HEK293 (cell line): ENCODE measurements around the gene ANKRD52.

Experiments used
- EGR2 ChIP-seq: fragments of 450-650 bp; formaldehyde crosslinking; IDR thresholded peaks from 2 replicates; pipeline ENCODE4 v1.5.1; 2016; ENCODE audit warnings: low read depth, missing biosample characterization, missing genetic modification characterization
- FEZF1 ChIP-seq: fragments of 450-650 bp; formaldehyde crosslinking; IDR thresholded peaks from 2 replicates; pipeline ENCODE4 v1.5.1; 2016; ENCODE audit warnings: missing biosample characterization, missing genetic modification characterization
- GFI1B ChIP-seq: fragments of 450-650 bp; formaldehyde crosslinking; IDR thresholded peaks from 2 replicates; pipeline ENCODE4 v1.5.1; 2016; ENCODE audit warnings: missing biosample characterization, missing genetic modification characterization
- GLI2 ChIP-seq: fragments of 450-650 bp; formaldehyde crosslinking; IDR thresholded peaks from 2 replicates; pipeline ENCODE4; 2017; ENCODE audit warnings: missing biosample characterization, missing genetic modification characterization, low read depth, borderline replicate concordance
- GLI4 ChIP-seq: fragments of 450-650 bp; formaldehyde crosslinking; IDR thresholded peaks from 2 replicates; pipeline ENCODE4 v1.5.1; 2016; ENCODE audit warnings: missing biosample characterization, missing genetic modification characterization
- GLIS2 ChIP-seq: fragments of 450-650 bp; formaldehyde crosslinking; IDR thresholded peaks from 2 replicates; pipeline ENCODE4 v1.5.1; 2016; ENCODE audit warnings: missing biosample characterization, missing genetic modification characterization
- HOXC10 ChIP-seq: sonication (generic); formaldehyde crosslinking; IDR thresholded peaks from 2 replicates; pipeline ENCODE4 v1.8.1; 2023; ENCODE audit warnings: mild to moderate bottlenecking, missing genetic modification reagents
- KLF10 ChIP-seq: fragments of 450-650 bp; IDR thresholded peaks from 2 replicates; pipeline ENCODE4 v1.5.1; 2018; ENCODE audit warnings: missing biosample characterization, mild to moderate bottlenecking, missing genetic modification characterization
- KLF7 ChIP-seq: fragments of 450-650 bp; formaldehyde crosslinking; IDR thresholded peaks from 2 replicates; pipeline ENCODE4 v1.5.1; 2016; ENCODE audit warnings: missing biosample characterization, missing genetic modification characterization, borderline replicate concordance
- OVOL3 ChIP-seq: fragments of 450-650 bp; formaldehyde crosslinking; IDR thresholded peaks from 2 replicates; pipeline ENCODE4 v1.5.1; 2016; ENCODE audit warnings: missing biosample characterization, missing genetic modification characterization
- PBX3 ChIP-seq: sonication (generic); formaldehyde crosslinking; IDR thresholded peaks from 2 replicates; pipeline ENCODE4 v1.8.1; 2022; ENCODE audit warnings: mild to moderate bottlenecking, moderate library complexity, missing genetic modification reagents
- SALL2 ChIP-seq: fragments of 450-650 bp; formaldehyde crosslinking; IDR thresholded peaks from 2 replicates; pipeline ENCODE4 v1.5.0; 2017; ENCODE audit warnings: missing biosample characterization, mild to moderate bottlenecking, missing genetic modification characterization, borderline replicate concordance
- ZBTB21 ChIP-seq: fragments of 450-650 bp; formaldehyde crosslinking; IDR thresholded peaks from 2 replicates; pipeline ENCODE4 v1.5.1; 2017; ENCODE audit warnings: missing biosample characterization, missing genetic modification characterization
- ZFP3 ChIP-seq: fragments of 450-650 bp; formaldehyde crosslinking; IDR thresholded peaks from 2 replicates; pipeline ENCODE4 v1.5.1; 2016; ENCODE audit warnings: low read depth, missing biosample characterization, missing genetic modification characterization
- ZFP37 ChIP-seq: fragments of 450-650 bp; formaldehyde crosslinking; IDR thresholded peaks from 2 replicates; pipeline ENCODE4 v1.5.1; 2016; ENCODE audit warnings: missing biosample characterization, missing genetic modification characterization
- ZFP69B ChIP-seq: fragments of 450-650 bp; formaldehyde crosslinking; IDR thresholded peaks from 2 replicates; pipeline ENCODE4 v1.5.1; 2016; ENCODE audit warnings: missing biosample characterization, missing genetic modification characterization
- ZNF10 ChIP-seq: fragments of 450-650 bp; formaldehyde crosslinking; IDR thresholded peaks from 2 replicates; pipeline ENCODE4 v1.5.1; 2017; ENCODE audit warnings: missing biosample characterization, missing genetic modification characterization
- ZNF112 ChIP-seq: fragments of 450-650 bp; formaldehyde crosslinking; IDR thresholded peaks from 2 replicates; pipeline ENCODE4 v1.5.0; 2017; ENCODE audit warnings: missing biosample characterization, missing genetic modification characterization
- ZNF157 ChIP-seq: fragments of 450-650 bp; formaldehyde crosslinking; IDR thresholded peaks from 2 replicates; pipeline ENCODE4 v1.5.1; 2016; ENCODE audit warnings: missing biosample characterization, missing genetic modification characterization
- ZNF19 ChIP-seq: fragments of 450-650 bp; formaldehyde crosslinking; IDR thresholded peaks from 2 replicates; pipeline ENCODE4; 2016; ENCODE audit warnings: missing biosample characterization, missing genetic modification characterization, low read depth
- ZNF239 ChIP-seq: fragments of 450-650 bp; formaldehyde crosslinking; IDR thresholded peaks from 2 replicates; pipeline ENCODE4 v1.5.1; 2016; ENCODE audit warnings: missing biosample characterization, missing genetic modification characterization
- ZNF274 ChIP-seq, 2 experiments: fragments of 200-500 bp in 1 of 2; fragments of 450-650 bp in 1 of 2; sonication (Bioruptor generic) in 1 of 2; formaldehyde crosslinking in 1 of 2; IDR thresholded peaks; 2 replicates each; pipeline versions ENCODE4 v1.5.1 to v1.6.1; 2014 to 2016; ENCODE audit warnings: borderline replicate concordance in 1 of 2, inconsistent platforms in 1 of 2, low read length in 1 of 2, missing biosample characterization in 1 of 2, missing genetic modification characterization in 1 of 2
- ZNF350 ChIP-seq: fragments of 450-650 bp; formaldehyde crosslinking; IDR thresholded peaks from 2 replicates; pipeline ENCODE4 v1.5.0; 2017; ENCODE audit warnings: missing biosample characterization, mild to moderate bottlenecking, missing genetic modification characterization
- ZNF37A ChIP-seq: fragments of 450-650 bp; IDR thresholded peaks from 2 replicates; pipeline ENCODE4 v1.5.1; 2018; ENCODE audit warnings: missing biosample characterization, missing genetic modification characterization
- ZNF473 ChIP-seq: fragments of 450-650 bp; formaldehyde crosslinking; IDR thresholded peaks from 2 replicates; pipeline ENCODE4 v1.5.1; 2017; ENCODE audit warnings: missing biosample characterization, missing genetic modification characterization
- ZNF488 ChIP-seq: fragments of 450-650 bp; formaldehyde crosslinking; IDR thresholded peaks from 2 replicates; pipeline ENCODE4 v1.5.1; 2016; ENCODE audit warnings: missing biosample characterization, missing genetic modification characterization
- ZNF521 ChIP-seq: fragments of 450-650 bp; formaldehyde crosslinking; IDR thresholded peaks from 2 replicates; pipeline ENCODE4 v1.5.1; 2017; ENCODE audit warnings: missing biosample characterization, mild to moderate bottlenecking, missing genetic modification characterization
- ZNF529 ChIP-seq: fragments of 450-650 bp; formaldehyde crosslinking; IDR thresholded peaks from 2 replicates; pipeline ENCODE4 v1.5.1; 2017; ENCODE audit warnings: missing genetic modification characterization, missing biosample characterization; ENCODE audit not compliant: insufficient replicate concordance
- ZNF544 ChIP-seq: fragments of 450-650 bp; formaldehyde crosslinking; IDR thresholded peaks from 2 replicates; pipeline ENCODE4 v1.5.0; 2017; ENCODE audit warnings: missing biosample characterization, missing genetic modification characterization
- ZNF621 ChIP-seq: fragments of 450-650 bp; formaldehyde crosslinking; IDR thresholded peaks from 2 replicates; pipeline ENCODE4 v1.5.1; 2017; ENCODE audit warnings: missing biosample characterization, missing genetic modification characterization
- ZNF626 ChIP-seq: fragments of 450-650 bp; sonication (Bioruptor Pico); formaldehyde crosslinking; IDR thresholded peaks from 2 replicates; pipeline ENCODE4 v1.5.1; 2018; ENCODE audit warnings: missing biosample characterization, missing genetic modification characterization, inconsistent platforms
- ZNF677 ChIP-seq: fragments of 450-650 bp; IDR thresholded peaks from 2 replicates; pipeline ENCODE4 v1.5.0; 2018; ENCODE audit warnings: missing biosample characterization, mild to moderate bottlenecking, missing genetic modification characterization, moderate library complexity
- ZNF701 ChIP-seq: fragments of 450-650 bp; formaldehyde crosslinking; IDR thresholded peaks from 2 replicates; pipeline ENCODE4 v1.5.1; 2016; ENCODE audit warnings: missing biosample characterization, missing genetic modification characterization
- ZNF785 ChIP-seq: fragments of 450-650 bp; formaldehyde crosslinking; IDR thresholded peaks from 2 replicates; pipeline ENCODE4 v1.5.1; 2016; ENCODE audit warnings: missing biosample characterization, missing genetic modification characterization
- ZSCAN16 ChIP-seq: fragments of 450-650 bp; formaldehyde crosslinking; IDR thresholded peaks from 2 replicates; pipeline ENCODE4 v1.5.1; 2016; ENCODE audit warnings: missing biosample characterization, missing genetic modification characterization
- TF ChIP-seq, protein P1 (sequence below): fragments of 450-650 bp; formaldehyde crosslinking; IDR thresholded peaks from 2 replicates; pipeline ENCODE4 v1.5.1; 2016; ENCODE audit warnings: missing biosample characterization, missing genetic modification characterization

Gene ANKRD52

GRCh38 chr12:56299853-56300643 lies 41.9 kb upstream of the ANKRD52 start, which contains the start of gene CS (continued):
- TF ChIP-seq ZNF10 (tag by site-specific recombination) (peak; percentile 69; the same call in 1 of the 2 replicates), GLI4 (tag by site-specific recombination) (no peak), ZNF239 (tag by site-specific recombination) (no peak), ZNF473 (tag by site-specific recombination) (no peak), ZNF157 (tag by site-specific recombination) (no peak), FEZF1 (peak; percentile 70), KLF7 (peak; percentile 84), ZNF626 (tag by site-specific recombination) (no peak), PBX3 (CRISPR knock-in tag) (no peak), ZFP37 (tag by site-specific recombination) (peak; percentile 81), ZNF544 (no peak), ZNF350 (tag by site-specific recombination) (no peak), ZNF488 (tag by site-specific recombination) (no peak), ZNF701 (no peak), GLI2 (tag by site-specific recombination) (no peak), EGR2 (peak; percentile 63), GLIS2 (tag by site-specific recombination) (peak; percentile 82), ZBTB21 (tag by site-specific recombination) (0 out of 2 replicates have a peak, but pooled peaks have one; percentile 5), GFI1B (tag by site-specific recombination) (no peak), ZNF112 (tag by site-specific recombination) (no peak), ZFP69B (peak; percentile 92), ZNF785 (tag by site-specific recombination) (no peak), ZNF677 (no peak), ZNF521 (no peak), ZNF274 (IDR thresholded peaks at IDR 0.05; ENCODE audit: low read length) (no peak), ZNF274 (tag by site-specific recombination; IDR thresholded peaks at IDR 0.05; ENCODE audit: borderline replicate concordance) (no peak), ZFP3 (tag by site-specific recombination) (no peak), SALL2 (tag by site-specific recombination) (no peak), ZNF529 (no peak), KLF10 (tag by site-specific recombination) (no peak; the same call in 1 of the 2 replicates), ZNF621 (no peak), ZNF37A (tag by site-specific recombination) (no peak), OVOL3 (no peak), HOXC10 (no peak), ZNF19 (tag by site-specific recombination) (no peak), ZSCAN16 (no peak)
- TF ChIP-seq, protein P1, sequence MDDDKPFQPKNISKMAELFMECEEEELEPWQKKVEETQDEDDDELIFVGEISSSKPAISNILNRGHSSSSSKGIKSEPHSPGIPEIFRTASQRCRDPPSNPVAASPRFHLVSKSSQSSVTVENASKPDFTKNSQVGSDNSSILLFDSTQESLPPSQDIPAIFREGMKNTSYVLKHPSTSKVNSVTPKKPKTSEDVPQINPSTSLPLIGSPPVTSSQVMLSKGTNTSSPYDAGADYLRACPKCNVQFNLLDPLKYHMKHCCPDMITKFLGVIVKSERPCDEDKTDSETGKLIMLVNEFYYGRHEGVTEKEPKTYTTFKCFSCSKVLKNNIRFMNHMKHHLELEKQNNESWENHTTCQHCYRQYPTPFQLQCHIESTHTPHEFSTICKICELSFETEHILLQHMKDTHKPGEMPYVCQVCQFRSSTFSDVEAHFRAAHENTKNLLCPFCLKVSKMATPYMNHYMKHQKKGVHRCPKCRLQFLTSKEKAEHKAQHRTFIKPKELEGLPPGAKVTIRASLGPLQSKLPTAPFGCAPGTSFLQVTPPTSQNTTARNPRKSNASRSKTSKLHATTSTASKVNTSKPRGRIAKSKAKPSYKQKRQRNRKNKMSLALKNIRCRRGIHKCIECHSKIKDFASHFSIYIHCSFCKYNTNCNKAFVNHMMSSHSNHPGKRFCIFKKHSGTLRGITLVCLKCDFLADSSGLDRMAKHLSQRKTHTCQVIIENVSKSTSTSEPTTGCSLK (tag by site-specific recombination) = no peak
